Right renal cortex interstitium (tissue), 3 donors: ENCODE measurements around the gene CDH4. TPM values are rescaled to one million over a fixed set of nuclear protein-coding genes. Genes with fewer than 3 reads are reported as not detected.

Experiments
- DNase-seq, 3 donors: peaks; one replicate each; pipeline ENCODE4 v3.0.0-alpha.2; 2013; ENCODE audit warnings: low read depth in 3 of 3, low spot score in 2 of 3
- polyA plus RNA-seq, 3 donors: library from polyadenylated mRNA; unstranded; fragments of 120-200 nt; gene quantifications; one replicate each; pipeline ENCODE4 v1.2.1, GENCODE V29; 2013; ENCODE audit not compliant: insufficient read length in 3 of 3

CDH4 gene
- polyA plus RNA-seq, 3 donors = 5.8 to 6.8 (median 5.9) TPM

DNA sequence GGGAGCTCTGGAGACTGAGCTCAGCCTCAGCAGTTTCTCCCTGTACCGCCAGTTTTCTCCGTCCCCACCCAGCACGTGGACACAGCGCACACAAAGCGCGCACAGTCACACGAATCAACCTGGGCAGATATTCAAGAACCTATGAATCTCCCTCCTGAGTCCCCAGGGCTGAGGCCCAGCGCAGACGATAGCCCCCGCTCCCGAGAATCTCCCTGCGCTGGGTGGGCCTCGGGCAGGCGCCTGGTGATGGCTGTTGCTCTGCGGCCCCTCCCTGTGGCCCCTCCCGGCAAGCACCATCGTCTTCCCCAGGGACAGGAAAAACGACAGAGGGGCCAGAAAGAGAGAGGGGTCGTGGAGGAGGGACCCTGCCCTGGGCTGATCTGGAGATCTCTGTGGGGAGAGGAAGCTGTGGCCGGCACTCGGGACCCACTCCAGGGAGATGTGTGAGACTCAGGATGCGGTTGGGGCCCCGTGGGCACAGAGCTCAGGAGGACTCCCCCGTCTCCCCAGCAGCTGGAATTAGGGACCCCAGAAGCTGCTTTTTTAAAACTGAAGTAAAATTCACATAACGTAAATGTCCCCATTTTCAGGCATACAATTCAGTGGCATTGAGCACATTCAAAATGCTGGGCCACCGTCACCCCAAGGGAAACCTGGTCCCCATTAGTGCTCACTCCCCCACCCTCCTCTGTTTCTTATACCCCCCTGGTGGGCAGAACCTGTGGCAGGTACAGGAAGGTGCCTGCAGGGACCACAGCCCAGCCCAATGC is 482.9 kb downstream of the CDH4 start:
- no peak for DNase-seq

DNA sequence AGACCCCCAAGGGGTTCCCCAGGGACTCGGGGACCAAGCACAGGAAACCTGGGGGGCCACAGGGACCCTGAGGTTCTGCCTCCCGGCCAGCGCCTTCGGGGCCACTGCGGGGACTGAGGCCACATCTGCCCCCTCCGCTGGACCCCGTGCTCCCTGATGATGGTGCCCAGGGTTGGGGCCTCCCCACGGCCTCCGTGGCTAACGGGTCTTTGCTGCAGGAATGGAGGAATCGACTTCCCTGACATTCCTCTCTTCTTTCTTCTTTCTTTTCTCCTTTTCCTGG is 483.4 kb downstream of the CDH4 start:
- no peak for DNase-seq

GRCh38 chr20:61736001-61736635 is 484.1 kb downstream of the CDH4 start:
- DNase-seq = no peak

DNA sequence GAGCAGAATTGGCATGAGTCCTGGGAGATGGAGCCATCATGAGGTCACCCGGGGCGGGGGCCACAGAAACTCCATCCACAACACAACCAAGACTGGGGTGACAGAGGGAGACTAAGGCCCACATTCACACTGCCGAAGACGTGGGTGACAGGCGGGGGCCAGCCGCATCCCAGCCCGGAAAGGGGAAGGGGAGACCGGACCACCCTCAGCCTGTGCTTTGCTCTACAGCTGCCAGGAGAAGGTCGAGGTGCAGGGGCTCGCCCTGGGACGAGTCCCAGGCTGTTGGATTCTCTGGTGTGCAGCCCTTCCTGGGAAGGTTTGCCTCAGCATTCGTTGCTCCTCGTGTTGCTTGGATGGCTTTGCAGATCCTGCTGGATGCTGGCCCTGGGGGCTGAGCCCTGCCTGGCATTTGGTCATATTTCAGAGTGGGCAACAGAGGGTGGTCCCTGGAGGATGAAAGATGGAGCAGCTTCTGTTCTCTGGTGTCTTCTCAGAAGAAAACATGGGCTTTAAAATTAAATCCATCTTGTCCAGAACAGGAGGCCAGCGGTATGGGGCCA is 484.8 kb downstream of the CDH4 start:
- DNase-seq = no peak

DNA sequence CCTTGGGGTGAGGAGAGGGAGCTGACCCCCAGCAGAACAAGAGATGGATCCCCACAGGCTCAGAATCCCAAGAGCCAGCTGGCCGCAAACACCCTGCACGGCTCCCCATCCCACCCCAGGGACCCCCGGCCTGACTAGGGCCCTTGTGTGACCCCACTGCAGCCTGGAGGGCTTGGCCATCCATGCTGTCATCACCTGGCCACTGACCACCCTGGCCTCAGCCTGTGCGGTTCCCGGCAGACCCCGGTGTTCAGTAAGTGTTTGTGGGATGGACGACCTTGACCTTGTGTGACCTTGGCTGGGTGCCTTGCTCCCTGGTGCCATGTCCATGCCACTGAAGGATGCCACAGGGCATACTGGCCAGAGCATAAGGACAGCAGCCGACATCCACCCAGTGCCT is 485.3 kb downstream of the CDH4 start:
- DNase-seq = no peak

DNA sequence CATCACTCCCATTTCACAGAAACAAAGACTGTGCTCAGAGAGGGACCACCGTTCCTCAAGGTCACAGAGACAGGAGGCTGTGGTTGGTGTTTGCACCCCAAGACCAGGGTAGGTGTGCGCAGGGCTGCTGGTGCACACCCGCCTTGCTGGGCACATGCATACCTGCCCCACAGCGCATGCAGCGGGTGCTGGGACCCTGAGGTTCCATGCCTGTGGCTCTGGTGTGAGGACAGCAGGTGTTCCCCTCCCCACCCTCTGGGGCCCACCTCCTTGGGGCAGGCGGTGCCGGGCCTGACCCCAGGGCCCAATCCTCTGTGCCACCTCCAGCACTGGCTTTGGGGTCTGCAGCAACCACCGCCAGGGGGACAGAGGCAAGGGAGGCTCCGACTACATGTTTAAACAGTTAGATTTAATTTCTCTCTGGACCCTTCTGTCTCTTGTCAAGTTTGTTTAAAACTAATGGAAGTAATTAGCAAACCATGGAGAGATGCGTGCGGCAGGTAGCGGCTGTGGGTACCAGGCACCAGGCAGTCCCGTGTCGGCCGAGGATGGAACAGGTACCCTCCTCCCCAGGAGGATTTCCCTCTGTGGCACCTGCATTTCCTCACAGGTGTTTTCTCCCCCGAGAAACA is 485.9 kb downstream of the CDH4 start:
- no peak for DNase-seq

DNA sequence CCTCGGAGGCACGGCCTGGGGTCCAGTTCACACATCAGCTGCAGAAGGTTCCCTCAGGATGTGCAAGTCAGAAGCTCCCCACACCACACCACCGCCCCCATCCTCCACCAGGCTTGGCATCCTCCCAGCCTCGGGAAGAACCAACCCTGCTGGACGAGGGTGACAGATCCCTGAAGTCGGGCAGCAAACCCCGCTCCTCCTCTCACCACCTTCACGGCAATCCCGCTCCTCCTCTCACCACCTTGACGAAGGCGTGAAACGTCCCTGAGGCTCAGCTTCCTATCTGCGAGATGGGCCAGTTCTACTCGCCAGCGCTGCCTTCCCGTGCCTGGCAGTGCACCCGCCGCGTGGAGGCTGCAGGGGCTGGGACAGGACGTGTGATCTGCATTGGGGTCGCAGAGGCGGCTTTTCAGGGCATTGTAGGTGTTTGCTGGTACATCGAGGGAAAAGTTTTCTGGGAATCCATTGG is 486.6 kb downstream of the CDH4 start:
- DNase-seq = no peak

GRCh38 chr20:61739086-61739831 is 487.2 kb downstream of the CDH4 start:
- DNase-seq = no peak

DNA sequence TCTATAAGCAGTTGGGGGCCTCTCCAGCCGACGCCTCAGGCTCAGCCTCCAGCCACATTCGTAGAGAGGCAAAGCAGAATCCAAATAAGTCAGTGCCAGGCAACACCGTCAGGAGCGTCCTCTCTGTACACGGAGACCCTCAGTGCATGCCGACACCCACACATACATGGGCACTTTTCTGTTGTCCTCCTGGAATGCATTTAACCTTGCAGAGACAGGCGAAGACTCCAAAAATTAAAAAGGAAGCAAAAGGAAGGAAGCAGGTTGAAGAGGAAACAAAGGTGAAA is 487.7 kb downstream of the CDH4 start:
- DNase-seq = no peak

DNA sequence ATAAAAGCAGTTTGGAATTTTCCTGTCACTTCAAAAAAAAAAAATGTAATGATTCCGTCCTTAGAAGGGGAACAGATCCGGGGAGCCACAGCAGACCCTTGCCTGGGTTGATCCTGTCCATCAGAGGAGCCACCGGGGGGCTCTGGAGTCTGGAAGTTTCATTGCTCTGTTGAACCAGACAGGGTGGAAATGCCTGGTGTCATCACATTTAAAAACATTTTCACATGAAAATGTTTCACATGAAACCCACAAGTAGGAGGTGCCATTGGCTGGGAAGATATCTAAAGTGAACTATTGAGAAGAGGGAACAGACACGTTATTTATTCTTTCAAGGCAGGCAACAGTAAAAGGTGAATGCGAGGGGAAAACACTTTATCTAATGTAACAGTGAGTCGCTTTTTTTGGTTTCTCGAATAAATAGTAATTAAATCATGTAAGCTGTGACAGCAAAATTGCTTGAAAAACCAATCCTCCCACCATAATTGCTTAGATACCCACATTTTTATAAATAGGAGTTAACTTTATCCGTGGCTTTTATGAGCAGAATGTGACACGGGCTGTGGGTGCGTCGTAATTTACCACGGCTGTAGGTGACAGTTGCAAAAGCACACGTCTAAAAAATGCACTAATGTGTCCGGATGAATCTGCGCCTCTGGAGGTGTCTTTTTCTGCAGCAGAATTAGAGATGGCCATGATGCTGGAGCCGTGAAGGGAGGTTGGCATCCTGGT is 490.2 kb downstream of the CDH4 start:
- no peak for DNase-seq

GRCh38 chr20:61743606-61744005 is 491.5 kb downstream of the CDH4 start:
- DNase-seq = no peak

DNA sequence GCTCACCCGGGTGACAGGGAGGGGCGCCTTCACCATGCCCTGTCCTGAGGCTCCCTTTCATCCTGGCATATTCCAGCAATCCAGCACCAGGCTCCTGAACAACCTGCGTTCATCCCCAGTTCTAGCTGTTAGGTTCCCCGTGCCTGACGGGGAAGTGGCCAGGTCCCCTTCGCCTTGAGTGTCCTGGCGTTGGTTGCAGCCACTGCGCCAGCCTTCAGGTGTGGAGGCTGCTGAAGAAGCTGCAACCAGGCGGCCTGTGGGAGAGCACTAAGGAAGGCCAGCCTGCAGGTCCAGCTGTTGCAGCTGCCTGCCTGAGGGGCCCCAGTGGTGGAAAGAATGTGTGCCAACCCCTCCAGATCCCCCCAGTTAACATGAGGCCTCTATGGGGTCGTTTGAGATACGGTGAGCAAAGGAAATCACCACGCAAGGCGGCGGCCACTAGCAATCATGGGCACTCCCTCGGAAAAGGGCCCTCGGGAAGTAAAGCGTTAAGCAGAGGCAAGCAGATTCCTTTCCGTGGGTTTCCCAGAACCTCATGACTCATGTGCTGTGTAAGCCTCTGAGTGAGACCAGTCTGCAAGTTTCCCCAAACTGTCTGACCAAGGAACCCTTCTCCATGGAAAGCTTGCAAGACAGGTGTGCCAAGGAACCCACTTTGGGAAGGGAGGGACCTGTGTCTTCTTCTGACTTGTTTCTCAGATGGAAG is 492.8 kb downstream of the CDH4 start:
- no peak for DNase-seq

DNA sequence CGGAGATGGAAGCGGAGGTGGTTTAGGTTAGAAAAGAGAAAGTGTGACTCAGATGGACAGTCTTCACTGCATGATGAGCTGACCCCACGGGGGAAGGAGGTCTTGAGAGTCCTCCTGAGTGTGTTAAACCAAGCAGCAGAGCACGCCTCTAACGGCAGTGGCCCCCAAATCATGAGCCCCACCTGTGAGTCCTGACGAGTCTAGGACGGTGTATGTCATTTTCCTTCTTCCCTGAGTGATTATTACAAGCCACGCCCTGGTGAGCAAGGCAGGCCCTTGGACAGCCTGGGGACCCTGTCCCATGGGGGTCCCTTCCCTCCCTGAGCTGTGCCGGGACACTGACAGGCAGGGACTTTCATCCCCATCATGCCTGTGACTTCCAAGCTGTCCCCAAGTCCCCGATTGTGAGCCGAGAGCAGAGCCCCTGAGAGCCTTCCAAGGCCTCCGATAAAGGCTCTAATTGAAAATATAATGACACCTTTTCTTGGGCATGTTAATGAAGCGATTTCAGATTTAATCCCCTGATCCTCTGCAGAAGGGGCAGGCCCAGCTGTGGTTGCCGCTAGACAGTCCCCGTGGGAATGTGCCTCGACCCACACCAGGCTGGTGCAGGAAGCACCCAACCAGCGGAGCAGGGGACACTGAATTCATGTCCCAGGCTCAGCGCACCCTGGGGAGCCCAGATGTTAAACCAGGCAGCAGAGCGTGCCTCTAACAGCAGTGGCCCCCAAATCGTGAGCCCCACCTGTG is 493.5 kb downstream of the CDH4 start:
- no peak for DNase-seq

GRCh38 chr20:61746147-61746646 is 494.1 kb downstream of the CDH4 start:
- no peak for DNase-seq

DNA sequence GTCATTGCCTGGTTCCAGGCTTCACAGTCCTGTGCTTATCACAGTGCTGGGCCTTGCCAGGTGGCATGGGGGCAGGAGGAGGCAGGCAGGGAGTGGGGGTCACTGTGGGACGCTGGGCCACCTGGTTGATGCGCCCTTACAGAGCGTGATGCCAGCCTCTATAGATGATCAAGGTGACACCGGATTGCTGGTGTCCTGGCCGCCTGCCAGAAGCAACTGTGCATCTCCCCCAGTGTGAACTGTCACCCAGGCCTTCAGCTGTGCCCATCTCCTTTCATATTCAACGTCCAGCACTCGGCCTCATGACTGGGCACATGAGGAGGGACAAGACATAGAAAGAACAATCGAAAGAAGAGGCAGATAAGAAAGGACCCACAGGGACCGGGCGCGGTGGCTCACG is 494.7 kb downstream of the CDH4 start:
- DNase-seq = no peak

- no peak for DNase-seq
Measured at GRCh38 chr20:61748376-61748775, 496.3 kb downstream of the CDH4 start.

DNA sequence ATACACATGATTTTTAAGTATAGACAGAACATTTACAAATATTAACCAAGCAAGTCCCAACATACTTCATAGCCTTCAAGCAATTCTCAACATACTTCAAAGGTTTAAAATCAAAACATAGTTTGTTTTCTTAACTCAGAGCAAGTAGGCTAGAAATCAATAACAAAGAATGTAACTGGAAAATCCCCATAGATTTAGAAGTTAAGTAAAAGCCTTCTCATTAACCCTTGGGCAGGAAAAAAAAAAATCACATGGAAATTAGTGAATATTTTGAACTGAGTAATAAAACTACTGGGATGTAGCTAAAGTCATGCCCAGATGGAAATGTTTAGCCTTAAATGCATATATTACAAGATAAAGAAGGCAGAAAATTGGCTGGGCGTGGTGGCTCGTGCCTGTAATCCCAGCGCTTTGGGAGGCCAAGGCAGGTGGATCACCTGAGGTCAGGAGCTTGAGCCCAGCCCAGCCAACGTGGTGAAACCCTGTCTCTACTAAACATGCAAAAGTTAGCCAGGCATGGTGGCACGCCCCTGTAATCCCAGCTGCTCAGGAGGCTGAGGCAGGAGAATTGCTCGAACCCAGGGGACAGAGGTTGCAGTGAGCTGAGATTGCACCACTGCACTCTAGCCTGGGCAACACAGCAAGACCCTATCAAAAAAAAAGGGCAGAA is 497.5 kb downstream of the CDH4 start:
- no peak for DNase-seq

DNA sequence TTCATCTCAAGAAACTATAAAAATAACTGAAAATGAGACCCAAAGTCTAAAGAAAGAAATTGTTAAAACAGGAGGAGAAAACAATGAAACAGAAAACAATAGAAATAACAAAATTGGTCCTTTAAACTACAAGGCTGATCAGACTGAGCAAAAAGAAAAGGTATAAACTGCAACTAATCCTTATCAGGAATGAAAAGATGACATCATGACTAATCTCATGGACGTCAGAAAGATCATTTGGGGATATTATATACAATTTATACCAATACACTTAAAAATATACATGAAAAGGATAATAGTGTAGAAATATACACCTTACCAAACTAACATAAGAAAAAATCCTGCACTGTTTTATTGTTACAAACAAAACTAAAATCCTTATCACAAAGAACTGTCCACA is 498.0 kb downstream of the CDH4 start:
- no peak for DNase-seq

GRCh38 chr20:61752576-61752975 is 500.5 kb downstream of the CDH4 start:
- no peak for DNase-seq
